CD4-positive, CD25-positive, alpha-beta regulatory T cell (primary cell): ENCODE results near the gene F2RL1. TPM values are rescaled to one million over a fixed set of nuclear protein-coding genes. Genes with fewer than 3 reads are reported as not detected.
"Not testable (repeated sequence)": the region's sequence is repeated elsewhere in the genome, so short reads cannot be mapped to it uniquely, and the experiment has no call there.

Experiments
- ATAC-seq, 2 donors: fragments of 150-1000 bp; cut with Tn5 transposase; one replicate each; pipeline ENCODE4 v1.10.0; 2021; ENCODE audit warnings: low read depth in 2 of 2, moderate number of reproducible peaks in 2 of 2, moderate library complexity in 1 of 2
- DNase-seq, 3 donors: peaks; one replicate each; pipeline versions ENCODE4 v3.0.0 to v3.0.0-alpha.2; 2012 to 2022; ENCODE audit warnings: mixed read lengths in 1 of 3
- H3K27ac ChIP-seq: one replicate; pipeline ENCODE4 v1.7.0; 2013; ENCODE audit warnings: mild to moderate bottlenecking, low read length; ENCODE audit not compliant: insufficient read depth, poor library complexity, severe bottlenecking
- H3K27me3 ChIP-seq: one replicate; pipeline ENCODE4 v1.7.0; 2013; ENCODE audit warnings: low read length; ENCODE audit not compliant: control insufficient read depth, insufficient read depth
- H3K36me3 ChIP-seq: one replicate; pipeline ENCODE4 v1.7.0; 2013; ENCODE audit warnings: mild to moderate bottlenecking, low read length, moderate library complexity; ENCODE audit not compliant: control insufficient read depth, insufficient read depth
- H3K4me1 ChIP-seq: 2 replicates; pipeline ENCODE4 v1.7.0; 2013; ENCODE audit warnings: mild to moderate bottlenecking, low read length; ENCODE audit not compliant: insufficient read depth, control insufficient read depth, poor library complexity, severe bottlenecking
- H3K4me3 ChIP-seq: one replicate; pipeline ENCODE4 v1.7.0; 2013; ENCODE audit warnings: low read depth, mild to moderate bottlenecking, low read length, moderate library complexity
- H3K9me3 ChIP-seq, 2 experiments: 1 replicate in 1 of 2; 2 replicates in 1 of 2; pipeline ENCODE4 v1.7.0; 2013; ENCODE audit warnings: low read length in 2 of 2, mild to moderate bottlenecking in 1 of 2, moderate library complexity in 1 of 2; ENCODE audit not compliant: control insufficient read depth in 2 of 2
- H3K27ac Mint-ChIP-seq, 3 donors: one replicate each; pipeline ENCODE4 v1.8.0; 2020 to 2022; ENCODE audit warnings: mild to moderate bottlenecking in 3 of 3, mixed read lengths in 3 of 3, moderate library complexity in 2 of 3
- H3K27me3 Mint-ChIP-seq: one replicate; pipeline ENCODE4 v1.8.0; 2022; ENCODE audit warnings: mild to moderate bottlenecking, mixed read lengths
- H3K36me3 Mint-ChIP-seq: one replicate; pipeline ENCODE4 v1.8.0; 2020; ENCODE audit warnings: mixed read lengths
- H3K4me1 Mint-ChIP-seq, 4 donors: one replicate each; pipeline ENCODE4 v1.8.0; 2020 to 2022; ENCODE audit warnings: mixed read lengths in 4 of 4, mild to moderate bottlenecking in 1 of 4
- H3K4me3 Mint-ChIP-seq, 4 donors: one replicate each; pipeline ENCODE4 v1.8.0; 2020 to 2022; ENCODE audit warnings: mild to moderate bottlenecking in 4 of 4, mixed read lengths in 4 of 4, moderate library complexity in 3 of 4
- H3K9me3 Mint-ChIP-seq, 7 donors: one replicate each; pipeline ENCODE4 v1.8.0; 2020 to 2022; ENCODE audit warnings: mixed read lengths in 7 of 7, mild to moderate bottlenecking in 3 of 7, moderate library complexity in 2 of 7
- polyA plus RNA-seq, 4 donors: library from polyadenylated mRNA; unstranded; fragments of 300-500 nt; fragmentation: Illumina TruSeq; gene quantifications; one replicate each; pipeline ENCODE4 v1.2.3, GENCODE V29; 2021
- total RNA-seq: library from RNA; stranded (reverse); gene quantifications from one replicate; pipeline ENCODE4 v1.2.3, GENCODE V29; 2022

Gene F2RL1
- total and polyA plus RNA-seq, 5 donors from 2014 or later = 1.6 to 9.9 (median 5.7) TPM

GRCh38 chr5:76819851-76820525, 1.2 kb downstream of the F2RL1 start:
- H3K4me3 ChIP-seq = peak overlapping the region; percentile 69
- H3K36me3 ChIP-seq = no peaks in the 10 kb centered on the region
- H3K27me3 ChIP-seq = peaks cover 5% of the 10 kb centered on the region
- H3K9me3 ChIP-seq = no peaks in the 10 kb centered on the region
- ATAC-seq (no peak), DNase-seq (no peak)
- H3K27ac Mint-ChIP-seq = peak overlapping the region in 2 of 3 donors; percentile 20 to 65
- H3K4me3 Mint-ChIP-seq = peak overlapping the region; percentile 83 to 89 (median 87)
- no peak overlapping the region for H3K27ac ChIP-seq
- peaks cover 0 to 2% (median 0%) of the 10 kb centered on the region in 7 donors for H3K9me3 Mint-ChIP-seq
- H3K27me3 Mint-ChIP-seq = peaks cover 46% of the 10 kb centered on the region
- H3K4me1 ChIP-seq = peaks cover 20% of the 10 kb centered on the region
- H3K4me1 Mint-ChIP-seq = peaks cover 4 to 22% (median 8%) of the 10 kb centered on the region in 4 donors
- peaks cover 4% of the 10 kb centered on the region for H3K36me3 Mint-ChIP-seq

GRCh38 chr5:76820526-76820890, 1.7 kb downstream of the F2RL1 start:
- no peak overlapping the region for H3K4me3 ChIP-seq
- H3K4me1 ChIP-seq = peaks cover 20% of the 10 kb centered on the region
- Mint-ChIP-seq H3K4me1 (peaks cover 4 to 22% (median 8%) of the 10 kb centered on the region in 4 donors), H3K36me3 (peaks cover 4% of the 10 kb centered on the region), H3K27ac (peak overlapping the region in 1 of 3 donors; percentile 20), H3K9me3 (peaks cover 0 to 2% (median 0%) of the 10 kb centered on the region in 7 donors), H3K27me3 (peaks cover 42% of the 10 kb centered on the region), H3K4me3 (peak overlapping the region; percentile 83 to 89 (median 87))
- DNase-seq (no peak), ATAC-seq (no peak)
- peaks cover 5% of the 10 kb centered on the region for H3K27me3 ChIP-seq
- H3K36me3 ChIP-seq = no peaks in the 10 kb centered on the region
- no peaks in the 10 kb centered on the region for H3K9me3 ChIP-seq
- H3K27ac ChIP-seq = no peak overlapping the region

GRCh38 chr5:76821136-76821535, 2.3 kb downstream of the F2RL1 start:
- ATAC-seq (no peak), DNase-seq (no peak)
- Mint-ChIP-seq H3K4me3 (peak overlapping the region in 3 of 4 donors; percentile 83 to 89 (median 85)), H3K36me3 (peaks cover 4% of the 10 kb centered on the region), H3K27ac (no peak overlapping the region), H3K4me1 (peaks cover 4 to 22% (median 8%) of the 10 kb centered on the region in 4 donors), H3K27me3 (peaks cover 35% of the 10 kb centered on the region), H3K9me3 (peaks cover 0 to 2% (median 0%) of the 10 kb centered on the region in 7 donors)
- H3K4me3 ChIP-seq = no peak overlapping the region
- no peaks in the 10 kb centered on the region for H3K36me3 ChIP-seq
- peaks cover 5% of the 10 kb centered on the region for H3K27me3 ChIP-seq
- H3K9me3 ChIP-seq = no peaks in the 10 kb centered on the region
- H3K27ac ChIP-seq = no peak overlapping the region
- peaks cover 20% of the 10 kb centered on the region for H3K4me1 ChIP-seq

- not testable (repeated sequence) for H3K9me3 ChIP-seq, H3K36me3 ChIP-seq, H3K27ac Mint-ChIP-seq, H3K4me3 ChIP-seq, DNase-seq, ATAC-seq, H3K27ac ChIP-seq, H3K9me3 Mint-ChIP-seq, H3K4me3 Mint-ChIP-seq, H3K27me3 ChIP-seq, H3K36me3 Mint-ChIP-seq
- peaks cover 27% of the 10 kb centered on the region for H3K27me3 Mint-ChIP-seq
- peaks cover 20% of the 10 kb centered on the region for H3K4me1 ChIP-seq
- H3K4me1 Mint-ChIP-seq = peaks cover 4 to 22% (median 8%) of the 10 kb centered on the region in 4 donors
These were observed 3.4 kb downstream of the F2RL1 start for GRCh38 chr5:76822105-76822731.

GRCh38 chr5:76826416-76826815, 7.6 kb downstream of the F2RL1 start:
- peaks cover 17% of the 10 kb centered on the region for H3K36me3 Mint-ChIP-seq
- not testable (repeated sequence) for H3K4me3 Mint-ChIP-seq, H3K4me3 ChIP-seq, H3K27me3 ChIP-seq, H3K27me3 Mint-ChIP-seq, DNase-seq, H3K4me1 Mint-ChIP-seq, H3K27ac Mint-ChIP-seq, H3K9me3 Mint-ChIP-seq, H3K9me3 ChIP-seq, H3K4me1 ChIP-seq, H3K27ac ChIP-seq, ATAC-seq, H3K36me3 ChIP-seq

- Histone ChIP-seq H3K9me3 (no peaks in the 10 kb centered on the region), H3K4me1 (no peaks in the 10 kb centered on the region), H3K27ac (no peak overlapping the region), H3K36me3 (no peaks in the 10 kb centered on the region), H3K27me3 (no peaks in the 10 kb centered on the region), H3K4me3 (no peak overlapping the region)
- Mint-ChIP-seq H3K27ac (peak overlapping the region in 1 of 3 donors; percentile 28), H3K27me3 (no peaks in the 10 kb centered on the region), H3K9me3 (no peaks in the 10 kb centered on the region), H3K4me1 (peaks cover 0 to 3% (median 0%) of the 10 kb centered on the region in 4 donors), H3K4me3 (no peak overlapping the region), H3K36me3 (peaks cover 29% of the 10 kb centered on the region)
- no peak for DNase-seq
- ATAC-seq = no peak
These were observed 12.3 kb downstream of the F2RL1 start for GRCh38 chr5:76831110-76831452.

GRCh38 chr5:76836181-76836580, 17.4 kb downstream of the F2RL1 start:
- Histone ChIP-seq H3K27ac (no peak overlapping the region), H3K4me3 (no peak overlapping the region), H3K4me1 (no peaks in the 10 kb centered on the region), H3K27me3 (no peaks in the 10 kb centered on the region), H3K9me3 (no peaks in the 10 kb centered on the region), H3K36me3 (no peaks in the 10 kb centered on the region)
- H3K27ac Mint-ChIP-seq = no peak overlapping the region
- no peaks in the 10 kb centered on the region for H3K9me3 Mint-ChIP-seq
- H3K4me1 Mint-ChIP-seq = no peaks in the 10 kb centered on the region
- peaks cover 18% of the 10 kb centered on the region for H3K36me3 Mint-ChIP-seq
- DNase-seq = no peak
- no peak for ATAC-seq
- no peaks in the 10 kb centered on the region for H3K27me3 Mint-ChIP-seq
- no peak overlapping the region for H3K4me3 Mint-ChIP-seq

- Histone ChIP-seq H3K27me3 (no peaks in the 10 kb centered on the region), H3K27ac (no peak overlapping the region), H3K4me1 (no peaks in the 10 kb centered on the region), H3K9me3 (no peaks in the 10 kb centered on the region), H3K36me3 (no peaks in the 10 kb centered on the region), H3K4me3 (no peak overlapping the region)
- no peak overlapping the region for H3K4me3 Mint-ChIP-seq
- DNase-seq (no peak), ATAC-seq (no peak)
- peaks cover 17% of the 10 kb centered on the region for H3K36me3 Mint-ChIP-seq
- H3K27me3 Mint-ChIP-seq = no peaks in the 10 kb centered on the region
- H3K4me1 Mint-ChIP-seq = no peaks in the 10 kb centered on the region
- no peaks in the 10 kb centered on the region for H3K9me3 Mint-ChIP-seq
- H3K27ac Mint-ChIP-seq = no peak overlapping the region
These were observed 17.8 kb downstream of the F2RL1 start for GRCh38 chr5:76836585-76836984.
